T-cell (primary cell): Measurements from ENCODE around the gene PRTN3. TPM values are rescaled to one million over a fixed set of nuclear protein-coding genes. Genes with fewer than 3 reads are reported as not detected.

Experiments
- ATAC-seq, 4 experiments: fragments of 200-7000 bp in 3 of 4; fragments of 150-1000 bp in 1 of 4; cut with Tn5 transposase; replicated peaks in 1 of 4; 1 replicate in 3 of 4; 2 replicates in 1 of 4; pipeline ENCODE4 v1.10.0; 2021; ENCODE audit warnings: moderate library complexity in 3 of 4, mild to moderate bottlenecking in 2 of 4, moderate number of reproducible peaks in 1 of 4
- CTCF ChIA-PET, 2 donors: fragments of 300-600 bp; sonication (Branson Sonifier 250); formaldehyde crosslinking; loops; one replicate each; lab custom pipeline; 2022; ENCODE audit warnings: antibody characterized with exemption in 2 of 2; lab: Charles Lee
- POLR2A ChIA-PET, 2 donors: fragments of 300-600 bp; sonication (Branson Sonifier 250); formaldehyde crosslinking; loops; one replicate each; lab custom pipeline; 2022; ENCODE audit warnings: antibody characterized with exemption in 2 of 2; lab: Charles Lee
- DNase-seq, 35 experiments: peaks; one replicate each; pipeline versions ENCODE4 v3.0.0 to v3.0.0-alpha.2; 2013 to 2023
- H3K27ac ChIP-seq: one replicate; pipeline ENCODE4 v1.5.1; 2013; ENCODE audit warnings: low read length
- H3K27me3 ChIP-seq, 2 experiments: replicated peaks in 1 of 2; 1 replicate in 1 of 2; 2 replicates in 1 of 2; pipeline versions ENCODE4 v1.6.1 to v1.7.0; 2013; ENCODE audit warnings: low read length in 1 of 2, mixed read lengths in 1 of 2; ENCODE audit not compliant: control insufficient read depth in 2 of 2, insufficient read depth in 2 of 2; ENCODE audit errors: extremely low read depth in 1 of 2
- H3K36me3 ChIP-seq, 2 donors: 1 replicate in 1 of 2; 2 replicates in 1 of 2; pipeline versions ENCODE4 v1.6.1 to v1.7.0; 2013; ENCODE audit warnings: low read length in 1 of 2; ENCODE audit not compliant: control insufficient read depth in 2 of 2, insufficient read depth in 1 of 2; ENCODE audit errors: extremely low read depth in 1 of 2
- H3K4me1 ChIP-seq, 2 experiments: 1 replicate in 1 of 2; 2 replicates in 1 of 2; pipeline versions ENCODE4 v1.6.1 to v1.7.0; 2013; ENCODE audit warnings: low read length in 2 of 2, mixed read lengths in 1 of 2; ENCODE audit not compliant: insufficient read depth in 2 of 2, control insufficient read depth in 1 of 2; ENCODE audit errors: extremely low read depth in 1 of 2
- H3K4me3 ChIP-seq, 2 donors: 1 replicate in 1 of 2; 2 replicates in 1 of 2; pipeline versions ENCODE4 v1.5.1 to v1.7.0; 2013; ENCODE audit warnings: mild to moderate bottlenecking in 2 of 2, low read length in 1 of 2, moderate library complexity in 1 of 2; ENCODE audit not compliant: control insufficient read depth in 1 of 2; ENCODE audit errors: extremely low read depth in 1 of 2
- H3K9me3 ChIP-seq: 2 replicates; pipeline ENCODE4 v1.7.0; 2013
- H3K27ac Mint-ChIP-seq, 2 donors: one replicate each; pipeline ENCODE4 v1.8.0; 2020 to 2021; ENCODE audit warnings: mild to moderate bottlenecking in 2 of 2, mixed read lengths in 2 of 2
- H3K27me3 Mint-ChIP-seq, 2 donors: one replicate each; pipeline ENCODE4 v1.8.0; 2021 to 2022; ENCODE audit warnings: mixed read lengths in 2 of 2
- H3K36me3 Mint-ChIP-seq: one replicate; pipeline ENCODE4 v1.8.0; 2021; ENCODE audit warnings: mixed read lengths
- H3K4me1 Mint-ChIP-seq, 3 donors: one replicate each; pipeline ENCODE4 v1.8.0; 2020 to 2022; ENCODE audit warnings: mixed read lengths in 3 of 3, mild to moderate bottlenecking in 1 of 3
- H3K4me3 Mint-ChIP-seq, 3 donors: one replicate each; pipeline ENCODE4 v1.8.0; 2020 to 2022; ENCODE audit warnings: mild to moderate bottlenecking in 3 of 3, mixed read lengths in 3 of 3, moderate library complexity in 3 of 3
- H3K9me3 Mint-ChIP-seq, 3 donors: one replicate each; pipeline ENCODE4 v1.8.0; 2020 to 2022; ENCODE audit warnings: mixed read lengths in 3 of 3
- WGBS: methylation state at CpG from one replicate; pipeline ENCODE4 v1.1.5; 2013; ENCODE audit warnings: missing lambda C conversion rate; ENCODE audit not compliant: insufficient coverage; 5-methylcytosine and 5-hydroxymethylcytosine counted together
- total RNA-seq, 35 experiments: library from RNA in 6 of 35; stranded (reverse) in 6 of 35; fragments of 120-200 nt in 1 of 35; gene quantifications; one replicate each; pipeline versions ENCODE4 v1.2.1 to v1.2.4 and lab custom pipeline; 2013 to 2026

PRTN3 gene
- total RNA-seq, 5 donors from 2014 or later (not counting 1 experiment from before 2014, with no cell fraction given) = 0.50 TPM; not detected in 4

- ATAC-seq (peak in 1 of 4 experiments; percentile 40), DNase-seq (no peak)
- Histone ChIP-seq H3K36me3 (no peaks in the 10 kb centered on the region), H3K27me3 (peaks cover 0 to 71% of the 10 kb centered on the region in 2 experiments), H3K4me3 (no peak overlapping the region), H3K4me1 (peaks cover 0 to 18% of the 10 kb centered on the region in 2 experiments), H3K9me3 (no peaks in the 10 kb centered on the region), H3K27ac (no peak overlapping the region)
- Mint-ChIP-seq H3K27ac (no peak overlapping the region), H3K27me3 (peaks cover 27 to 49% of the 10 kb centered on the region in 2 donors), H3K36me3 (no peaks in the 10 kb centered on the region), H3K9me3 (no peaks in the 10 kb centered on the region), H3K4me1 (peaks cover 3 to 12% (median 8%) of the 10 kb centered on the region in 3 donors), H3K4me3 (peak overlapping the region in 1 of 3 donors; percentile 15)
- CTCF ChIA-PET = interaction anchor here in 1 of 2 donors (0.6 kb wide), 1 partner anchor 178 kb away, joined by 3 read pairs; no protein-coding TSS in a partner anchor
- POLR2A ChIA-PET = no interaction called here
- WGBS = 10% methylated on average over 46 of the region's 46 CpGs
Measured at GRCh38 chr19:843180-843835, 2.5 kb downstream of the PRTN3 start.

GRCh38 chr19:843836-844545 is 3.2 kb downstream of the PRTN3 start:
- no peak for DNase-seq
- Mint-ChIP-seq H3K4me3 (peak overlapping the region in 1 of 3 donors; percentile 67), H3K36me3 (no peaks in the 10 kb centered on the region), H3K27me3 (peaks cover 31 to 55% of the 10 kb centered on the region in 2 donors), H3K9me3 (no peaks in the 10 kb centered on the region), H3K27ac (no peak overlapping the region), H3K4me1 (peaks cover 3 to 12% (median 8%) of the 10 kb centered on the region in 3 donors)
- CTCF ChIA-PET = no interaction called here
- no peak overlapping the region for H3K4me3 ChIP-seq
- H3K27ac ChIP-seq = no peak overlapping the region
- peaks cover 0 to 74% of the 10 kb centered on the region in 2 experiments for H3K27me3 ChIP-seq
- ATAC-seq = no peak
- POLR2A ChIA-PET = no interaction called here
- no peaks in the 10 kb centered on the region for H3K9me3 ChIP-seq
- no peaks in the 10 kb centered on the region for H3K36me3 ChIP-seq
- 24% methylated on average over 26 of the region's 70 CpGs for WGBS
- peaks cover 0 to 18% of the 10 kb centered on the region in 2 experiments for H3K4me1 ChIP-seq

GRCh38 chr19:844546-844971 is 3.8 kb downstream of the PRTN3 start:
- no peaks in the 10 kb centered on the region for H3K9me3 ChIP-seq
- H3K4me1 Mint-ChIP-seq = peaks cover 3 to 12% (median 8%) of the 10 kb centered on the region in 3 donors
- no peak overlapping the region for H3K4me3 ChIP-seq
- peaks cover 31 to 60% of the 10 kb centered on the region in 2 donors for H3K27me3 Mint-ChIP-seq
- no peaks in the 10 kb centered on the region for H3K36me3 Mint-ChIP-seq
- H3K4me3 Mint-ChIP-seq = peak overlapping the region in 1 of 3 donors; percentile 67
- H3K27ac ChIP-seq = no peak overlapping the region
- H3K27me3 ChIP-seq = peaks cover 0 to 77% of the 10 kb centered on the region in 2 experiments
- no peaks in the 10 kb centered on the region for H3K9me3 Mint-ChIP-seq
- H3K4me1 ChIP-seq = peaks cover 0 to 18% of the 10 kb centered on the region in 2 experiments
- ChIA-PET POLR2A (no interaction called here), CTCF (no interaction called here)
- DNase-seq (no peak), ATAC-seq (peak in 2 of 4 experiments; percentile 37 to 67)
- H3K27ac Mint-ChIP-seq = no peak overlapping the region
- H3K36me3 ChIP-seq = no peaks in the 10 kb centered on the region
- 32% methylated on average over 5 of the region's 11 CpGs for WGBS

- H3K9me3 ChIP-seq = no peaks in the 10 kb centered on the region
- H3K36me3 ChIP-seq = no peaks in the 10 kb centered on the region
- POLR2A ChIA-PET = interaction anchor here in 1 of 2 donors (0.5 kb wide), 1 partner anchor 395 kb away, joined by 3 read pairs; no protein-coding TSS in a partner anchor
- H3K4me3 ChIP-seq = no peak overlapping the region
- Mint-ChIP-seq H3K4me3 (no peak overlapping the region), H3K4me1 (peaks cover 3 to 12% (median 8%) of the 10 kb centered on the region in 3 donors), H3K9me3 (no peaks in the 10 kb centered on the region), H3K27me3 (peaks cover 31 to 65% of the 10 kb centered on the region in 2 donors), H3K36me3 (no peaks in the 10 kb centered on the region), H3K27ac (peak overlapping the region in 1 of 2 donors; percentile 73)
- WGBS = 83% methylated on average over 28 of the region's 37 CpGs
- H3K27me3 ChIP-seq = peaks cover 0 to 83% of the 10 kb centered on the region in 2 experiments
- ATAC-seq = no peak
- no peak overlapping the region for H3K27ac ChIP-seq
- no peak for DNase-seq
- CTCF ChIA-PET = no interaction called here
- peaks cover 0 to 18% of the 10 kb centered on the region in 2 experiments for H3K4me1 ChIP-seq
Measured at GRCh38 chr19:845707-846521, 5.1 kb downstream of the PRTN3 start.

GRCh38 chr19:848386-848921 is 7.7 kb downstream of the PRTN3 start:
- Mint-ChIP-seq H3K9me3 (no peaks in the 10 kb centered on the region), H3K27ac (no peak overlapping the region), H3K27me3 (peaks cover 27 to 59% of the 10 kb centered on the region in 2 donors), H3K36me3 (no peaks in the 10 kb centered on the region), H3K4me1 (peaks cover 3 to 7% (median 3%) of the 10 kb centered on the region in 3 donors), H3K4me3 (no peak overlapping the region)
- Histone ChIP-seq H3K27me3 (peaks cover 0 to 91% of the 10 kb centered on the region in 2 experiments), H3K4me3 (no peak overlapping the region), H3K9me3 (no peaks in the 10 kb centered on the region), H3K27ac (no peak overlapping the region), H3K4me1 (peaks cover 0 to 13% of the 10 kb centered on the region in 2 experiments), H3K36me3 (no peaks in the 10 kb centered on the region)
- CTCF ChIA-PET = no interaction called here
- no peak for DNase-seq
- POLR2A ChIA-PET = no interaction called here
- WGBS = 38% methylated on average over 12 of the region's 12 CpGs
- ATAC-seq = no peak
